ENCODE measurements around the gene GABBR2.
A peak's percentile ranks its signal among the peaks of the same experiment; 100 is the strongest.

Gene GABBR2

DNA sequence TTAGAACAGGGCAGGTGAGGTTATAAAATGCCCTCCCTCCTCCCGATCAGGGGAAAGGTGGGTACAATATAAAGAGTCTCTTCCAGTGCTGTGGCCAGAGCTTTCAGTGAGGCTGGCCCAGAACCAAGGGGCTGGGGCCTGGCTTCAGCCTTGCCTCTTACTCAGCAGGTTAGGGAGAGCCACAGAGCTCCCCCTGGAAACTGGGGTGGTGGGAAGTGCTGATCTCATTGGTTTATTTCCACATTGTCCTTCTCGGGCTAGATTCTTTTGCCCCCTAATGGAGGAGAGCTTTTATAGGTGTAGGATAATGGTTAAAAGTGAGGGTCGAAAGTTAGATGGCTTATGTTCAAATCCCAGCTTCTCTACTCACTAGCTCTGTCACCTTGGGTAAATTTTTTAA, 266.6 kb downstream of the GABBR2 start:
- DNase-seq (ENCODE audit: low read depth, low spot score) = no peak
- H3K4me3 ChIP-seq (ENCODE audit: low read length) = no peak overlapping the region

DNA sequence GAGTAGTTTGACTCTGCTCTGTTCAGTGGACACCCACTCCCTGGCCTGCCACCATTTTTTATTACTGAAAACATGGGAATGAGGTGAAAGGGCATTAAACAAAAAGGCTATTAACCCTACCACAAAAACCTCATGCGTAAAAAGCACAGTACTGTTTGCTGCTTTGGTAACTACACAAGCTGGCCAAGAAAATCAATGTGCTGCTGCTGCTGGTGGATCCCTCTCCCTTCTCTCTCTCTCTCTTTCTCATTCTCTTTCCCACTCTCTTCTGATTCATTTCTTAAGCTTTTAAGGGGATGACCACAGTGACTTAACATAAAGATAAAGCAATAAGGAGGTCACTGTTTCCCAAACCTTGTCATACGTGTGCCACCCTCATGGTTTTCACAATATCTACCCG, 270.1 kb downstream of the GABBR2 start:
- DNase-seq (ENCODE audit: low read depth, low spot score) = no peak
- no peak overlapping the region for H3K4me3 ChIP-seq (ENCODE audit: low read length)

DNA sequence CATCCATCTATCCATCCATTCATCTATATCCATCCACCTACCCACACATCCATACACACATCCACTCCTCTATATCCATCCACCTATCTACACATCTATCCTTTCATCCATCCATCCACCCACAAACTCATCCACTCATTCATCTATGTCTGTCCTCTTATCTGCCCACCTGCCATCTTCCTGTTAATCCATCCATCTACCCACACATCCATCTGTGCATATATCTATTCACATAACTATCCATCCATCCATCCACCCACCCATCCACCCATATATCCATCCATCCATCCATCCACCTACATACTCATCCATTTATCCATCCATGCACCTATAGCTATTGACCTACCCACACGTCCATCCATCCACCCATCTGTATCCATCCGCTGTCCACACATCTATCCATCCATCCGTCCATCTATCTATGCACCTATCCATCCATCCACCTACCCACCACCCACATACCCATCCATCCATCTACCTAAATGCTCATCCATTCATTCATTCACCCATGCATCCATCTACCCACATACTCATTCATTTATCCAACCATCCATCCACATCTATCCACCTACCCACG, 271.2 kb downstream of the GABBR2 start:
- H3K4me3 ChIP-seq (ENCODE audit: low read length) = no peak overlapping the region
- DNase-seq (ENCODE audit: low read depth, low spot score) = no peak

DNA sequence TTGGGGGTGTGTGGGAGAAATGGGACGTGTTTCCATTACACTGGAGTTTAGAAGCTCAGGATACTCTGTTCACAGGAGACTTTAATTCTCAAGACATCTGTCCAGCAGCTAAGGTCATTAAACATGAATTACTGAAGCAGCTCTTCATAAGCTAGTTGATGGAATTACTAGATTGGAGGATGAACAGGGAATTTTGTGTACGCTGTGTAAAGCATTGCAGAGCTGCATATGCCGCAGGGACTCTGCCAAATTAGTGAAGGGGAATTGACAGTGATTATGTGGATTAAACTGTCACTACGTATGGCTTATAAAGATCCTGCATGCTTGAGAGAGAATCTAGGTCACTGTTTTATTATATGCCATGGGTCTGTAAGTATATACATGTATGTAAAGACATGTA, 275.8 kb downstream of the GABBR2 start:
- DNase-seq (ENCODE audit: low read depth, low spot score) = no peak
- H3K4me3 ChIP-seq (ENCODE audit: low read length) = no peak overlapping the region

DNA sequence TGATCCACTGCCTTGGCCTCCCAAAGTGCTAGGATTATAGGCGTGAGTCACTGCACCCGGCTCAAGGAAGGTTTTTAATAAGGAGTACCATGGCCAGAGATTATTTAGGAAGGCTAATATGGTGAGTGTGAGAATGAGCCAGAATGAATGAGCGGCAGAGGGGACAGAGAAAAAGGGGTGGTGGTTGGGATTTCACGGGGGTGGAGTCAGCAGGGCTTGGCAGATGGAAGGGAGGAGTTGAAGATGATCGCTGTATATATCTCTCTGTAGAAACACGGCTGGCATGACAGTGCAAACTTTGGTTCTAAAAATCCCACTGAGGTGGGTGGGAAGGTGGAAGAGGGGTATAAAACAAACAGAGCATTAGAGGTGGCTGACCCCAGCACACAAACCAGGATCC, 276.6 kb downstream of the GABBR2 start:
- no peak overlapping the region for H3K4me3 ChIP-seq (ENCODE audit: low read length)

DNA sequence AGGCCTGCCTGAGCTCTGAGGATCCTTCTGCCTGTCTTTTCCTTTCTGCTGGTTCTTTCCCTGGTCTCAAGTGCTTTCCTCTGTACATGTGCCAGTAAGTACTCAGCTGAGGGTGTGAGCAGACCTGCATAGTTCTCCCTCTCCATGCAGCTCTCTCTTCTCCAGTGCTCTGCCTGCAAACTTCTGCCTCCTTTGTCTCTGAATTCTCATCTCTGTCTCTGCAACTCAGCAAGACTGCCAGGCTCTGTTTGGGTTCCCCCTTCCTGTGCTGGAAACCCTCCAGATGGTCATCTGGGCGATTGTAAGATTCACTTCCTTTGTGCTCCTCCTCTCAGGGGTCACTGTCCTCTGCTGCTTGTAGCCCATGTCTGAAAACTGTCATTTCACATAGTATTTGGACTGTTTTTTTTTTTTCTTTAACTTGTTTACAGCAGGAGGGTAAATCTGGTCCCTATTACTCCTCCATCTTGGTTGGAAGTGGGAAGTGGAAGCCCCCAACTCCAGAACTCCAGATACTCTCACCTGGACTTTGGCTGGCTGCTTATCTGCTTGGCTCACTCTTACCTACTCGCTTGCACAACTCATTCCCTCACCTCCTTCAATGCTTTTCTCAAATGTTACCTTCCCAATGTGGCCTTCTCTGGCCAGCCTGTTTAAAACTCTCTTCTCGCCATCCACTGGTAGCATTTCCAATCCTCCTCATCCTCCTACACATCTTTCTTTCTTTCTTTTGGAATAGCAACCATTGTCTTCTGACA, 278.0 kb downstream of the GABBR2 start:
- DNase-seq (ENCODE audit: low read depth, low spot score) = no peak
- no peak overlapping the region for H3K4me3 ChIP-seq (ENCODE audit: low read length)

More for the DNA sequence above, 276.6 kb downstream of the GABBR2 start:
- no peak for DNase-seq (ENCODE audit: low read depth, low spot score)

DNA sequence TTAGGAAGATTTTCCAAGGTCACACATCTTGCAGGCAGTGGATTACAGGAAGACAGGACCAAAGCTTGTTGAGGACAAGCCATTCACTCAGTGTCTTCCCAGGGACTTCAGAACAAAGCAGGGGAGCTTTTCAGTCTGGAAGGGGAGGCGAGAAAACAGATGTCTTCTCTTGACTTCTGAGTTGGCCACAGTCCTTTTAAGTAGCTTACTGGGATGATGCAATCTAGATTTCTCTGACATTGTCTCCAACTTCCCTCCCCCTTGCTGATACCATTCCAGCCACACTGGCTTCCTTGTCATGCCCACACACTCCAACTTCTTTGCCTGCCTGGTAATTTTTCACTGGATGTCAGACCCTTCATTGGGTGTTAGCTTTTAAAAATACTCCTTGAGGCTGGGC, 279.1 kb downstream of the GABBR2 start:
- H3K4me3 ChIP-seq (ENCODE audit: low read length) = no peak overlapping the region
- no peak for DNase-seq (ENCODE audit: low read depth, low spot score)

DNA sequence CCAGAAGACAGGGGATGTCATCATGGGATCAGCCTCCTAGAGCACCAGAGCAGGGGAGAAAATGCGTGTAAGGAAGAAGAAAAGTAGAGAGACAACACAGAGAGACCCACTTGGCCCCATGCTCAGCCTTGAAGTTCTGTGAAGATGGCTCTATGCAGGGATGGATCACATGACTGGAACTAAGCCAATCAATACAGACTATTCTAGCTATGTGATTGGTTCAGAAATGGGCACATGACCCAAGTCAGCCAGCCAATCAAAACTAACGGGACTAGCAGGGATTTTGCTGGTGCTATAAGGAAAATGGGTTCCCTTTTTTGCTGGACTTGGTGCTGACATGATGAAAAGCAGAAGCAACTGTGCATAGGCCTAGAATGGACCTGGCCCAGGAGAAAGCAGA, 280.3 kb downstream of the GABBR2 start:
- no peak for DNase-seq (ENCODE audit: low read depth, low spot score)
- H3K4me3 ChIP-seq (ENCODE audit: low read length) = no peak overlapping the region

DNA sequence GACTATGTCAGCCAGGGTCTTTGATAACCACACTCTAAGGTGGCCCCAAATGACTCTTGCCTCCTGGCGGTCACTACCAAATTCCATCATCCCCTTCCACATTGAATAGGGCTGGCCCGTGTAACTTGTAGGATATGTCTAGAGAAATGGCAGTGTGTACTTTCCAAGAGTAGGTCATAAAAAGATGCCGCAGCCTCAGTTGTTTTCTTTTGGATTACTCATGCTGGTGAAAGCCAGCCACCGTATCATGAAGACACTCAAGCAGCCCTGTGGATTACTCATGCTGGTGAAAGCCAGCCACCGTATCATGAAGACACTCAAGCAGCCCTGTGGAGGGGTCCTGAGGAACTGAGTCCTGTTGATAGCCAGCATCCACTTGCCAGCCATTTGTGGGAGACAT, 281.2 kb downstream of the GABBR2 start:
- H3K4me3 ChIP-seq (ENCODE audit: low read length) = no peak overlapping the region
- DNase-seq (ENCODE audit: low read depth, low spot score) = no peak

DNA sequence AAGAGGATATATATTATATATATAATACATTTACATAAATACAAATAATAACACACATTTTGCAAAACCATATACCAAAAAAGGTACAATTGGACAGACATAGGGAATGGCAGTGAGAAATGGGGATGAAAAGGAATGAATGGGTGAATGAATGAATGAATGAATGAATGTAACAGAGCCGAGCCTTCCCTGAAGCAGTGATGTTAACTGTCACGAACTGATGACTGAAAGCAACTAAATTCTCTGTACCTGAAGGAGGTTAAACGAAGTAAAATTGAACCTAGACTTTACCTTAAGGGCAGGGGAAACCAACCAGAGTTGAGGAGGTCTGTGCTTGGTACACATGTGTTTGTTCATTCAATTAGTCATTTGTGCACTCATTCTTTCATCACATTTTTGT, 283.7 kb downstream of the GABBR2 start:
- DNase-seq (ENCODE audit: low read depth, low spot score) = no peak
- no peak overlapping the region for H3K4me3 ChIP-seq (ENCODE audit: low read length)

DNA sequence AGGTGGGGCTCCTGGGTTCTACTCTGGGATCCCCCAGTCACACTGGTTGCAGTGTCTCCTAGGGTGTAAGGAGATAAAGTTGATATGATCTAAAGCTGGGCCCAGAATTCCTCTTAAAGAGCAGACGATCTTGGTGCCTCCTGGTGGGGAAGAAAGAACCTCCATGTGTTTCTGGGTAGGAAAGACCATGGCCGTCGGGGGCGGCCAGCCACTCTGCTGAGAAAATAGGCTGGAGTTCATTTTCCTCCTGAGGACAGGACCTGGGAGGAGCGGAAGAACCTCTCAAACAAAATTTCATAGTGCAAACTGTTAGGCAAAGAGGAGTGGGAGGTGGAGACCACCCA, 289.5 kb downstream of the GABBR2 start:
- DNase-seq (ENCODE audit: low read depth, low spot score) = no peak
- H3K4me3 ChIP-seq (ENCODE audit: low read length) = no peak overlapping the region

DNA sequence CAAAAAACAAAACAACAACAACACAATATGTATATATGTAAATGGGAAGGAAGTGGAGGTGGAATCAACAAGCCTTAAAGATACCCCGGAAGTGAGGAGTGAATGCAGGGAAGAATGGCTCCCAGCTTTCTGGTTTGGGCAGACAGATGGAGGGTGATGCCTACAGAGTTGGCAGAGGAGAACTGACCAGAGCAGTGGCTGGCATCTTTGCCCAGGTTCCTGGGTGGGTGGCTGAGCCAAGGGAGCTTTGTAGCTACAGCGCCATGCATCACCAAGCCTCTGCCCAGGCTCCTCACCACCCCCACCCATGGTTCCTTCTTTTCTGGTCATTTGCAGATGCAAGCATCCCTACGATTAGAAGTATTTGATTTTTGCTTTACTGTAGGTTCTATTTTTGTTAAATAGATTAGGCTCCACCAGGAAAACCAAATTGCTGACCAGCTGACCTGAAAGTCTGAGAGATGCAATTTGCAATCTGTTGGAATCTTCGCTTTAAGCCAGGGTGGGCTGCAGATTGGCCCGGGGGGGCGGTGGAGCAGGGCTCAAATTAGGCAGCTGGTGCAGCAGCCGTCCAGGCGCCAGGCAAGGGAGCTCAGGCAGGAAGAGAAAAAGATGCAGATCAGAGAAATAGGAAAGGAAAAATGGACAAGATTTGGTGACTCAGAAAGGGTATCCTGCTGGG, 290.0 kb downstream of the GABBR2 start:
- no peak overlapping the region for H3K4me3 ChIP-seq (ENCODE audit: low read length)
- DNase-seq (ENCODE audit: low read depth, low spot score) = no peak

DNA sequence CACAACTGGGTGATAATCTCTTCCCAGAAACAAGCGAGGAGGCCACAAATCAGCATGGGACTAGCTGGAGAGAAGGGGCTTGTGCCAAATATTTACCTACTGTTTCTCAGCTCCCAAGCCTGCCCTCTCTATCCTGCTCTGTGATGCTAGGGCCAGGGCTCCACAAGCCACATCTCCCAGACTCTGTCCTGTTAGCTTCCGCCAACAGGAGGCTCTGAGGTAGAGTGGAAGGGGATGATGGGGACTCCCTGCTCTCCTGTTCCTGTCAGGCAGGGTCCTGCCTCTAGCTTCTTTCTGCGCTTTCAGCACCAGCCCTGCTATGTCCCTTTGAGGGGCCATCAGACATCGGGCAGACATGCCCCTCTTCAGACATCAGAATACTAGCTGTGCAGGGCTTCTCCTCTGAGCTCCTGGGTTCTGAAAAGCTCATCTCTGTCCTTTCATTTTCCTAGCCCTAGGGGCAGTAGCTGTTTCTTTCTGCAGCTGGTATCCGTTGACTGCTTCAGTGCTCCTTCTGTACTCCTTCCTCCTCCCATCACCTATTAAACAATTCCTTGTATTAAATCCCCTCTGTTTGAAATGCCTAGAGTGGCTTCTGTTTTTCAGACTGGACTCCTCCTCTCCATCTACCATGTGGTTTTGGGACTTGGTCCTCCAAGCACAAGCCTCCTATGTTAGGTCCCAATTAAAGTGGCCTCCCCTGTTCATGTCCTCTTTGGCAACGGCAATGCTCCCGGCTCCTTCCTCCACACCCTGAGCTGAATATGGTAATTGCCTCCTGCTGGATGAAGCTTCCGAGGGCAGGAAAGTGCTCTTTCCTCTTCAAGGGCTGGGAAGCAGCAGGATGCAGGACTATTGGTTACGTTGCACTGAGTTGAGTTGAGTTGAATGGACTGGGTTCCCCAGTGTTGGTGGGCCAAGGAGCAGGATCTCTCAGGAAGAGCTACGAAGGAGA, 292.2 kb downstream of the GABBR2 start:
- DNase-seq (ENCODE audit: low read depth, low spot score) = no peak
- H3K4me3 ChIP-seq (ENCODE audit: low read length) = no peak overlapping the region

DNA sequence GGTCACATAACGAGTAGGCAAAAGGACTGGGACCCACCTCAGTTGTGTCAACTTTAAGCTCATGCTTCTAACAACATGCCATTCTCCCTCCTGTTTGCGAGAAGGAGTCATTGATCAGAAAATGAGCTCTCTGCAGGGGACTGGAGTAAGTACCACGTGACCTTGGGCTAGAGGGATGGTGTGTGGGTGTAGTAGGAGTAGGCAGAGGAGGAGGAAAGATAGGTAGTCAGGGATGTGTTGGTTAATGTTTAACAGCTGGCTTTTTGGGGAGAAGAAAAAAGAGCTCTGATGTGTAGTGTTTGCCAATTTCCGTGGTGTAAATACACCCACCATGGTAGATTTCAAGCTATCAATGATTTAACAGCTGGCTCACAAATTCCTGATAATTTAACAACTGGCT, 293.0 kb downstream of the GABBR2 start:
- DNase-seq (ENCODE audit: low read depth, low spot score) = no peak
- H3K4me3 ChIP-seq (ENCODE audit: low read length) = no peak overlapping the region

DNA sequence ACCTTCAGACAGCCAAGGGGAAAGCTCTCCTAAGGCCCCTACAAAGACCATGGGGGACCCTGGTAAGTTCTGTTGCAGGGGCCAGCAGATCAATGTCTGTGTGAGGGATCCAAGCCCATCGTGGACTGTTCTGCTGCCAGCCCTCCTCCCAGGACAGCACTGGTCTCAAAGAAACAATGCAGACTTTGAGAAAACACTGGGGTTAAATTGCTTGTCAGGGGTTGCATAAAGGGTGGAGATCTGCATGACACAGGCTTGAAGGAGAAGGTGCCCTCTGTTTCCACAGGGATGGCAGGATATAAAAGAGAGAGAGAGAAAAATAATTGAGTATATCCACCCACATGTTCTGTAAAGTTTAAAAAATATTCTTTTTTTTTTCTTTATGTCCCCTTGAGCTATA, 295.7 kb downstream of the GABBR2 start:
- H3K4me3 ChIP-seq (ENCODE audit: low read length) = no peak overlapping the region
- DNase-seq (ENCODE audit: low read depth, low spot score) = no peak

DNA sequence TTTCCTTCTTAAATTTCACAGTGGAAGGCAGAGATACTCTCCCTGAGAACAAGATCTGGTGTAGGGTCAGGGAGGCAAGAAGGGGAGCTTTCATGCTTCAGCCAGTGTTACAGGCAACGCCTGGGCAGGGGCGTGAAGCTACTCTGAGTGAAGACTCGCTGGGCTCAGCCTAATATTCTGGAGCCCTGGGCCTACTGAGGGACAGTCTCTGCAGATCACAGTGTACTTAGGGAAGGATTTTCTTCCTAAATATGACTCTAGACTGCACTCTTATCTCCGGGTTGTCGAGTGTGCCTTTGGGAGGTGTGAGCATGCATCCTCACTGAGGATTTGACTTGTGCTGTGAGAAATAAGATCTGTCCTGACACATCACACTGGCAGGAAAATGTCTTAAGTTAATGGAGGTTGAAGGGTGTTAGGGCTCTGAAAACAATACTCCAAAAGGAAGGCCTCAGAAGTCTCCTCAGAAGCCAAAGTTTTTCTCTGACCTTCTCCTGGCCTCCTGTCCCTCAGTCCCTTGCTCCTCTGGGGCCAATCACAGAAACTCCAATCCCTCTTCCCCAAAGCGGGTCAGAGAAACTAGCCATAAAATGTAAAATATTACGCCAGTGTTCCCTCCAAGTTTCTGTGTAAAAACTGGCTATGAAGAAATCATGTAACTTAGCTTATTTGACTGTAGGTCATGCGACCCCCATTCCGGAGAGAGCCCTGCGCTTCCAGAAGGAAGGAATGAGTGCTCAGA, 296.5 kb downstream of the GABBR2 start:
- H3K4me3 ChIP-seq (ENCODE audit: low read length) = no peak overlapping the region
- no peak for DNase-seq (ENCODE audit: low read depth, low spot score)

DNA sequence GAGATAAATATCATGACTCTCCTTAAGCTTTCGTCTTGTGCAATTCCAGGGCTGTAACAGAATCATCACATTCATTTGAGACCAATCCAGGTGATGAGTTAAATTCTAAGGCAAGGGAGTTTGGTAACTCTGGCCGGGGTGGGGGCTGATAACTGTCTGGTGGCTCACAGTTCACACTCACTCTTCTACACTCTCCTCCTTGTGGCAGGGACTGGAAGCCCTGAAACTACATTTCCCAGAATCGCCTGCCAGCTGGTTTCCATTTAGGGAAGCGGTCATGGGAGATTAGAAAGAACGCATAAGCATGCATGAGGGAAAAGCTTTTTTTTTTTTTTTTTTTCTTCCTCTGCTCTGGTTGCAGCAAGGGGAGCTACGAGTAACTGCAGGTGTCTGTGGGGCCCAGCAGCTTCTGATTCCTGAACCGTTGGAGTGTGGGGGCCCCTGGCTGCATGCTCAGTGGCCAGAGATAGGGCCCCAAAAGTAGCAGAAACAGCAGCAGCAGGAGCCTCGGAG, 298.5 kb downstream of the GABBR2 start:
- peak; percentile 22 for DNase-seq (ENCODE audit: low read depth, low spot score)
- H3K4me3 ChIP-seq (ENCODE audit: low read length) = no peak overlapping the region

DNA sequence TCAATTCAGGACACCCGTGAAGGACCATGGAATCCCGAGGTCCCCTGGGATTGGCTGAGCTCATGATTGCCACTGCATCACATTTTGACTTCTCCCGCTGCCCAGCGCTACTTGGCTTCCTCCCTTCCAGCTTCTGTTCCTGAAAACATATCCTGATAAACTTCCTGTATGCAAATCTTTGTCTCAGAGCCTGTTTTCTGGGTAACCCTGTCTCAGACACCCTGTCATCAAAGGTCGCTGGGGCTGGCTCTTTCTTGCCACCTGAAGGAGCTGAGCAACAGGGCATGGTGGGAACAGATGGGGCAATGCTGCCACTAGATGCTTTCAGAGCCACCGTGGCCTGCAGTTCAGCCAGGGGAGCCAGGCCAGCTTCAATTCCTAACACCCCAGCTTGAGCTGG, 299.0 kb downstream of the GABBR2 start:
- no peak for DNase-seq (ENCODE audit: low read depth, low spot score)
- H3K4me3 ChIP-seq (ENCODE audit: low read length) = no peak overlapping the region

DNA sequence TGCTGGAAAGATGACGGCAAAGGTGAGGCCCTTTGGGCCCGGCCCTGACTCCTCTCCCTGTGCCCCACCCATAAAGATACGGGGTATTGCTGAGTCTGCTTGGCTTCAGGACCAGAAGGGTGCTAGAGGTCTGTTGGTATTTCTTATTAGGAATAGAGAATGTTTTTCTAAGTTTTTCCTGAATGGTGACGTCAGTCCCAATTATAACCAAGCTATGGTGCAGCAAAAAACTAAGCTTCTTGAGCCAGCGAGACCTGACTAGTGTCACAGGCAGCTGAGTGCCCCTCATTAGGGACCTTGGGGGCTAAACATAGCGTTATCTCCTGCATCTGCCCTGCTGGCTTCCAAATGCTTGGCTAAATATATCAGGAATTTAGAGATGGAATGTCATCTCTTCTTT, 302.3 kb downstream of the GABBR2 start:
- no peak for DNase-seq (ENCODE audit: low read depth, low spot score)

More for the DNA sequence above, 302.3 kb downstream of the GABBR2 start:
- H3K4me3 ChIP-seq (ENCODE audit: low read length) = no peak overlapping the region
